K562 (cell line): Measurements from ENCODE around the gene SKA3. TPM values are rescaled to one million over a fixed set of nuclear protein-coding genes. Genes with fewer than 3 reads are reported as not detected.

Experiments
- ATAC-seq: fragments of 200-7000 bp; cut with Tn5 transposase; 3 replicates; pipeline ENCODE4 v1.9.1; 2020; ENCODE audit warnings: moderate library complexity
- BruUV-seq: library from RNA; stranded (reverse); fragments of 400-500 nt; replicated peaks from 2 replicates; lab custom pipeline; 2021; lab: Mats Ljungman, UMichigan
- CTCF ChIA-PET: fragments of 300-600 bp; formaldehyde crosslinking; extraction: SDS; loops from one replicate; lab custom pipeline; 2021; ENCODE audit warnings: low intra/inter-chr PET ratio; lab: Yijun Ruan, JAX
- POLR2A ChIA-PET: fragments of 300-600, 350-650 bp; sonication (Branson Sonifier 250); formaldehyde crosslinking; extraction: SDS; loops from one replicate; lab custom pipeline; 2021; ENCODE audit warnings: antibody characterized with exemption, inconsistent platforms; lab: Yijun Ruan, JAX
- DNase-seq, 4 experiments: peaks; one replicate each; pipeline versions ENCODE4 v3.0.0 to v3.0.0-alpha.2; 2011 to 2018; ENCODE audit warnings: low spot score in 3 of 4, mixed read lengths in 3 of 4; ENCODE audit errors: extremely low read depth in 1 of 4
- FAIRE-seq: peaks from 2 replicates; lab custom pipeline; 2011; peaks lifted over from hg19 to GRCh38; lab: Jason Lieb, UNC
- H2AFZ ChIP-seq: 2 replicates; pipeline ENCODE4 v1.6.0; 2011; ENCODE audit warnings: low read depth, low read length, control low read depth, inconsistent platforms
- H3K27ac ChIP-seq: fragments of 200-600 bp; 3 replicates; pipeline ENCODE4 v1.8.0; 2011; ENCODE audit warnings: low read depth, mild to moderate bottlenecking, control low read depth, inconsistent platforms, low read length, moderate library complexity, mixed read lengths; ENCODE audit errors: extremely low read depth
- H3K27me3 ChIP-seq, 2 experiments: fragments of 300-600 bp in 1 of 2; 2 replicates in 1 of 2; 3 replicates in 1 of 2; pipeline versions ENCODE4 v1.6.0 to v1.8.0; 2011; ENCODE audit warnings: inconsistent platforms in 2 of 2, low read length in 2 of 2, mild to moderate bottlenecking in 1 of 2, mixed read lengths in 1 of 2, moderate library complexity in 1 of 2; ENCODE audit not compliant: control insufficient read depth in 2 of 2, insufficient read depth in 2 of 2
- H3K36me3 ChIP-seq: fragments of 300-600 bp; 3 replicates; pipeline ENCODE4 v1.8.0; 2011; ENCODE audit warnings: mild to moderate bottlenecking, low read length, inconsistent platforms; ENCODE audit not compliant: control insufficient read depth, insufficient read depth
- H3K4me1 ChIP-seq, 2 experiments: fragments of 200-600 bp in 1 of 2; replicated peaks in 1 of 2; 2 replicates in 1 of 2; 3 replicates in 1 of 2; pipeline versions ENCODE4 v1.5.1 to v1.8.0; 2011; ENCODE audit warnings: inconsistent platforms in 2 of 2, low read length in 2 of 2, mild to moderate bottlenecking in 1 of 2, mixed read lengths in 1 of 2, moderate library complexity in 1 of 2; ENCODE audit not compliant: control insufficient read depth in 2 of 2, insufficient read depth in 2 of 2
- H3K4me2 ChIP-seq: 2 replicates; pipeline ENCODE4 v1.6.1; 2011; ENCODE audit warnings: low read length, control low read depth, inconsistent platforms, mixed read lengths; ENCODE audit not compliant: insufficient read depth
- H3K4me3 ChIP-seq: fragments of 200-600 bp; sonication (generic), shearing (Covaris generic); 2 replicates; pipeline ENCODE4 v1.5.1; 2016; ENCODE audit warnings: control low read depth, inconsistent platforms
- H3K79me2 ChIP-seq: fragments of 200-600 bp; 3 replicates; pipeline ENCODE4 v1.8.0; 2011; ENCODE audit warnings: low read length, inconsistent platforms; ENCODE audit not compliant: control insufficient read depth, insufficient read depth
- H3K9ac ChIP-seq, 2 experiments: 2 replicates each; pipeline versions ENCODE4 v1.6.0 to v1.6.1; 2011; ENCODE audit warnings: low read depth in 2 of 2, low read length in 2 of 2, control low read depth in 1 of 2, inconsistent platforms in 1 of 2, mild to moderate bottlenecking in 1 of 2, mixed read lengths in 1 of 2; ENCODE audit not compliant: insufficient read depth in 1 of 2
- H3K9me1 ChIP-seq: one replicate; pipeline ENCODE4 v1.6.0; 2011; ENCODE audit warnings: inconsistent platforms, mild to moderate bottlenecking, low read length, moderate library complexity; ENCODE audit not compliant: control insufficient read depth, insufficient read depth
- H3K9me3 ChIP-seq: replicated peaks from 2 replicates; pipeline ENCODE4 v1.5.1; 2011; ENCODE audit warnings: low read depth, low read length, inconsistent platforms; ENCODE audit not compliant: control insufficient read depth, insufficient read depth
- H4K20me1 ChIP-seq: replicated peaks from 2 replicates; pipeline ENCODE4 v1.6.1; 2011; ENCODE audit warnings: low read length, inconsistent platforms, mixed read lengths; ENCODE audit not compliant: control insufficient read depth, insufficient read depth
- BRCA1 ChIP-seq, 2 experiments: fragments of 450-650 bp in 1 of 2; sonication (generic) in 1 of 2; formaldehyde crosslinking in 1 of 2; IDR thresholded peaks; 2 replicates each; pipeline versions ENCODE4 v1.5.0 to v1.6.1; 2017 to 2020; ENCODE audit warnings: mild to moderate bottlenecking in 1 of 2, missing genetic modification reagents in 1 of 2
- CBFA2T3 ChIP-seq: fragments of 450-650 bp; IDR thresholded peaks from 2 replicates; pipeline ENCODE4 v1.6.1; 2017
- CBX8 ChIP-seq: fragments of 200-600 bp; sonication (generic); IDR thresholded peaks from 2 replicates; pipeline ENCODE4 v1.6.1; 2012; ENCODE audit warnings: borderline replicate concordance, mixed run types, low read depth, mild to moderate bottlenecking, moderate library complexity, mixed read lengths, low read length, control low read depth, inconsistent platforms; ENCODE audit not compliant: poor library complexity, severe bottlenecking; ENCODE audit errors: extremely low read depth
- CREM ChIP-seq: IDR thresholded peaks from 2 replicates; pipeline ENCODE4 v1.6.1; 2014; ENCODE audit warnings: antibody characterized with exemption, low read depth
- ETS1 ChIP-seq: conservative IDR thresholded peaks from 2 replicates; pipeline ENCODE4 v1.6.1; 2011; ENCODE audit warnings: low read depth, mild to moderate bottlenecking, low read length; ENCODE audit not compliant: control insufficient read depth
- ETS2 ChIP-seq: IDR thresholded peaks from 2 replicates; pipeline ENCODE4 v1.6.1; 2016; ENCODE audit warnings: borderline replicate concordance, missing genetic modification characterization, mild to moderate bottlenecking, moderate library complexity, missing compliant biosample characterization; ENCODE audit not compliant: poor library complexity, severe bottlenecking
- FOXK2 ChIP-seq, 2 experiments: fragments of 450-650 bp; IDR thresholded peaks in 1 of 2; conservative IDR thresholded peaks in 1 of 2; 2 replicates each; pipeline ENCODE4 v1.6.1; 2016; ENCODE audit warnings: low read depth in 2 of 2, mild to moderate bottlenecking in 1 of 2
- GTF3C2 ChIP-seq: IDR thresholded peaks from 3 replicates; pipeline ENCODE4 v1.6.1; 2011; ENCODE audit warnings: borderline replicate concordance, mild to moderate bottlenecking, moderate library complexity; ENCODE audit not compliant: insufficient read length; ENCODE audit errors: extremely low read depth
- HNRNPL ChIP-seq: fragments of 200-400 bp; formaldehyde crosslinking; IDR thresholded peaks from 2 replicates; pipeline ENCODE4 v1.6.1; 2017; ENCODE audit warnings: low read depth, mild to moderate bottlenecking, low read length
- KHSRP ChIP-seq: fragments of 450-650 bp; IDR thresholded peaks from 2 replicates; pipeline ENCODE4 v1.6.1; 2017
- LEF1 ChIP-seq: fragments of 450-650 bp; IDR thresholded peaks from 2 replicates; pipeline ENCODE4 v1.6.1; 2016; ENCODE audit warnings: mild to moderate bottlenecking
- RB1 ChIP-seq: fragments of 450-650 bp; IDR thresholded peaks from 2 replicates; pipeline ENCODE4 v1.6.1; 2017; ENCODE audit warnings: low read depth, mild to moderate bottlenecking
- SMAD3 ChIP-seq: fragments of 450-650 bp; formaldehyde crosslinking; conservative IDR thresholded peaks from 2 replicates; pipeline ENCODE4 v1.4.0; 2020; ENCODE audit warnings: mild to moderate bottlenecking
- SMARCC2 ChIP-seq: fragments of 450-650 bp; IDR thresholded peaks from 2 replicates; pipeline ENCODE4 v1.6.1; 2017; ENCODE audit warnings: antibody characterized with exemption, moderate library complexity, mild to moderate bottlenecking, low read depth
- SRF ChIP-seq, 2 experiments: fragments of 250-450, 450-650 bp in 1 of 2; sonication (Bioruptor Pico) in 1 of 2; sonication (generic) in 1 of 2; formaldehyde crosslinking; IDR thresholded peaks; 2 replicates each; pipeline versions ENCODE4 v1.5.0 to v1.5.1; 2020 to 2022; ENCODE audit warnings: mild to moderate bottlenecking in 1 of 2, missing genetic modification reagents in 1 of 2
- SRSF9 ChIP-seq: fragments of 200-400 bp; formaldehyde crosslinking; IDR thresholded peaks from 2 replicates; pipeline ENCODE4 v1.6.1; 2017; ENCODE audit warnings: low read depth, low read length, borderline replicate concordance
- TAF1 ChIP-seq: IDR thresholded peaks from 2 replicates; pipeline ENCODE4 v1.6.1; 2011; ENCODE audit warnings: mild to moderate bottlenecking, low read length, moderate library complexity; ENCODE audit not compliant: insufficient read depth, control insufficient read depth, severe bottlenecking; ENCODE audit errors: extremely low read depth
- ZNF583 ChIP-seq: fragments of 250-450 bp; sonication (Bioruptor Pico); IDR thresholded peaks from 2 replicates; pipeline ENCODE4 v1.4.0; 2020
- WGBS: fragments of 100-300 bp; shearing (Covaris generic); methylation state at CpG from one replicate; pipeline ENCODE4 v1.1.6; 2016; ENCODE audit warnings: low coverage, mixed read lengths; ENCODE audit not compliant: insufficient coverage; ENCODE audit errors: missing lambda C conversion rate; 5-methylcytosine and 5-hydroxymethylcytosine counted together
- in situ Hi-C: fragments of 300-500 bp; cut with MboI; formaldehyde crosslinking; loops from 4 replicates; pipeline ENCODE4 v1.15.0; 2018; ENCODE audit warnings: inconsistent platforms, mixed read lengths
- intact Hi-C: fragments of 100-400 bp; cut with micrococcal nuclease; formaldehyde crosslinking; loops from 2 replicates; pipeline ENCODE4 v1.14.2; 2022
- polyA plus RNA-seq, 8 experiments: library from polyadenylated mRNA; depleted of rRNA in 4 of 8; stranded (reverse) in 5 of 8; unstranded in 3 of 8; fragments of >200 nt; fragmentation: Nextera tagmentation in 2 of 8; fragmentation: Illumina TruSeq in 1 of 8; extraction: Ambion mirVana in 2 of 8; extraction: Trizol in 1 of 8; gene quantifications; 2 replicates each; pipeline versions ENCODE4 v1.2.1 to v1.2.3, GENCODE V29; 2011 to 2014; ENCODE audit warnings: inconsistent platforms in 1 of 8, missing spikeins in 1 of 8
- total RNA-seq, 7 experiments: library from RNA; depleted of rRNA in 6 of 7; stranded (reverse); fragments of >200 nt in 6 of 7; fragmentation: Illumina TruSeq in 2 of 7; extraction: Trizol in 2 of 7; gene quantifications; 2 replicates each; pipeline versions ENCODE4 v1.2.1 to v1.2.3, GENCODE V29; 2011 to 2021; ENCODE audit warnings: low replicate concordance in 1 of 7
- TF ChIP-seq, protein P1 (sequence below): sonication (generic); formaldehyde crosslinking; IDR thresholded peaks from 2 replicates; pipeline ENCODE4 v1.9.0; 2022; ENCODE audit warnings: mild to moderate bottlenecking, missing genetic modification reagents

The SKA3 gene
- total and polyA plus RNA-seq, 9 of the 15 experiments (the other 6 are each of a cell fraction or from before 2014, with no cell fraction given) = 17.0 to 53.3 (median 29.9) TPM

DNA sequence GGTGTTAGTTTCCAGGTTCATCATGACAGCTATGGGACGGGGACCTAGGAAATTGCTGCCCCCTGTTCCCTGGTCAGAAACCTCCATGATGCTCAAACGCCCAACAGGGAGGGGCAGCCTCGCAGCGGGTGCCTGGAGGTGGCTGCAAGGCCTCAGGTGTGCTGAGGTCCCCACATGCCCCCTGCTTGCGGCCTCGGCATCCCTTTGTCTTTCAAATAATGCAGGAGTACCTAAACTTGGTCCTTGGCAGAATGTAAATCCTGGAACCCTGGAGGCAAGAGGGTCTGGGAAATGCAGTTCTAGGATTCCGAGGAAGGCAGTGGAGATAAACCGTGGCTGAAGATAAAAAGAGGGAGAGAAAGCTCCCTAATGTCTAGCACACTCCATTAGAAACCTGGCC is 52.4 kb downstream of the SKA3 start:
- no peaks in the 10 kb centered on the region for H3K9me1 ChIP-seq

More for the DNA sequence above, 52.4 kb downstream of the SKA3 start:
- WGBS = 35% methylated on average over 6 of the region's 8 CpGs
- no peaks in the 10 kb centered on the region for H3K79me2 ChIP-seq
- H3K36me3 ChIP-seq = no peaks in the 10 kb centered on the region
- H2AFZ ChIP-seq = no peak overlapping the region
- no peaks in the 10 kb centered on the region for H3K27me3 ChIP-seq
- in situ Hi-C loops = no loop called here
- FAIRE-seq (no peak), ATAC-seq (no peak), DNase-seq (no peak)
- ChIA-PET POLR2A (no interaction called here), CTCF (no interaction called here)
- intact Hi-C loops = no loop called here
- H3K27ac ChIP-seq = no peak overlapping the region
- no peaks in the 10 kb centered on the region for H3K4me1 ChIP-seq
- no peaks in the 10 kb centered on the region for H4K20me1 ChIP-seq
- H3K9ac ChIP-seq = no peak overlapping the region
- no peaks in the 10 kb centered on the region for H3K9me3 ChIP-seq
- no TSS peak for BruUV-seq
- no peak overlapping the region for H3K4me3 ChIP-seq
- H3K4me2 ChIP-seq = no peak overlapping the region
- no peak for TF ChIP-seq GTF3C2
- TF ChIP-seq BRCA1 (IDR thresholded peaks at IDR 0.05) = no peak
- no peak for TF ChIP-seq BRCA1 (CRISPR knock-in tag; IDR thresholded peaks at IDR 0.05)
- TF ChIP-seq ETS2 (tag) = no peak
- TF ChIP-seq, protein P1, sequence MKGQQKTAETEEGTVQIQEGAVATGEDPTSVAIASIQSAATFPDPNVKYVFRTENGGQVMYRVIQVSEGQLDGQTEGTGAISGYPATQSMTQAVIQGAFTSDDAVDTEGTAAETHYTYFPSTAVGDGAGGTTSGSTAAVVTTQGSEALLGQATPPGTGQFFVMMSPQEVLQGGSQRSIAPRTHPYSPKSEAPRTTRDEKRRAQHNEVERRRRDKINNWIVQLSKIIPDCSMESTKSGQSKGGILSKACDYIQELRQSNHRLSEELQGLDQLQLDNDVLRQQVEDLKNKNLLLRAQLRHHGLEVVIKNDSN = no peak
- TF ChIP-seq LEF1 = no peak
- no peak for TF ChIP-seq CBFA2T3
- no peak for TF ChIP-seq ETS1
- TF ChIP-seq CBX8 = no peak
- no peak for TF ChIP-seq TAF1
- no peak for TF ChIP-seq SMAD3 (CRISPR knock-in tag)
- no peak for TF ChIP-seq KHSRP
- no peak for TF ChIP-seq CREM
- TF ChIP-seq FOXK2 (conservative IDR thresholded peaks at IDR 0.05 in 1 of 2, IDR thresholded peaks at IDR 0.05 in 1 of 2; ENCODE audit: low read depth in 2 of 2) = no peak
- TF ChIP-seq HNRNPL = no peak
- no peak for TF ChIP-seq SRSF9
- TF ChIP-seq ZNF583 (CRISPR knock-in tag) = no peak
- no peak for TF ChIP-seq SRF (CRISPR knock-in tag; IDR thresholded peaks at IDR 0.05)
- TF ChIP-seq RB1 = no peak
- TF ChIP-seq SMARCC2 = no peak
- TF ChIP-seq, all 486 proteins: peak for 0
